Left ventricle myocardium superior (tissue), 1 donor: ENCODE data around the gene PRKAR2B. TPM values are rescaled to one million over a fixed set of nuclear protein-coding genes. Genes with fewer than 3 reads are reported as not detected.
"Not testable (repeated sequence)": the region's sequence is repeated elsewhere in the genome, so short reads cannot be mapped to it uniquely, and the experiment has no call there.

ENCODE experiments used
- ATAC-seq: fragments of 200-7000 bp; cut with Tn5 transposase; one replicate; pipeline ENCODE4 v1.9.1; 2020; ENCODE audit warnings: mild to moderate bottlenecking, moderate library complexity
- DNase-seq: peaks from one replicate; pipeline ENCODE4 v3.0.0-alpha.2; 2020
- intact Hi-C: fragments of 100-400 bp; cut with micrococcal nuclease; formaldehyde crosslinking; loops from one replicate; pipeline ENCODE4 v1.11.0; 2022
- total RNA-seq: library from RNA; stranded (reverse); fragmentation: NEBNext Ultra II Directional; extraction: Animal tissue kit (Norgen Biotek cat#: 25700); gene quantifications from one replicate; pipeline ENCODE4 v1.2.1, GENCODE V29; 2021
- donor health status: DM: no; HTN: yes; CAD: no; lungs with severe emphysema.

The PRKAR2B gene
- total RNA-seq, 1 donor from 2014 or later = 24.2 TPM

GRCh38 chr7:107145067-107145838 lies 100.7 kb downstream of the PRKAR2B start:
- ATAC-seq (no peak), DNase-seq (no peak)
- intact Hi-C loops = no loop called here

GRCh38 chr7:107147464-107148393 lies 103.2 kb downstream of the PRKAR2B start:
- no peak for DNase-seq
- ATAC-seq = peak; percentile 65
- intact Hi-C loops = no loop called here

DNA sequence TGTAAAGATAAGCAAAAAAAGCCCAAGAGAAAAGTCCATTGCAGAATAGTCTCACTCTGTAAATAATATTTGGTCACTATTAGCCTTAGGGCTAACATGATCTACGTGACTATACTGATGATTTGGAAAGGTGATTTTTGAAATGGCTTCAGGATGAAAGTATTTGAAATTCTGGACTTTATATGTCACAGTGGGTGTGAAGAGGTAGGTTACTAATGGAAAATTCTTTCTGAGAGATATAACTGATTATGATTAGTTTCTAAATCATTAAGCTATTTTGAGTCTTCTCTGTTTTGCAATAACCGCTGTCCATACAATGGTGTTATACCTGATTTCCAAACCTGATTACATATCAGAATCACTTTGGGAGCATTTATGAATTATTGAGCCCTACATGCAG lies 104.2 kb downstream of the PRKAR2B start:
- intact Hi-C loops = no loop called here
- ATAC-seq (no peak), DNase-seq (no peak)

- ATAC-seq (no peak), DNase-seq (no peak)
- intact Hi-C loops = loop anchor here (1.0 to 2.0 kb wide), 2 partner anchors 203 to 357 kb away; no protein-coding TSS in a partner anchor
Observed at GRCh38 chr7:107149863-107150262, 105.4 kb downstream of the PRKAR2B start.

DNA sequence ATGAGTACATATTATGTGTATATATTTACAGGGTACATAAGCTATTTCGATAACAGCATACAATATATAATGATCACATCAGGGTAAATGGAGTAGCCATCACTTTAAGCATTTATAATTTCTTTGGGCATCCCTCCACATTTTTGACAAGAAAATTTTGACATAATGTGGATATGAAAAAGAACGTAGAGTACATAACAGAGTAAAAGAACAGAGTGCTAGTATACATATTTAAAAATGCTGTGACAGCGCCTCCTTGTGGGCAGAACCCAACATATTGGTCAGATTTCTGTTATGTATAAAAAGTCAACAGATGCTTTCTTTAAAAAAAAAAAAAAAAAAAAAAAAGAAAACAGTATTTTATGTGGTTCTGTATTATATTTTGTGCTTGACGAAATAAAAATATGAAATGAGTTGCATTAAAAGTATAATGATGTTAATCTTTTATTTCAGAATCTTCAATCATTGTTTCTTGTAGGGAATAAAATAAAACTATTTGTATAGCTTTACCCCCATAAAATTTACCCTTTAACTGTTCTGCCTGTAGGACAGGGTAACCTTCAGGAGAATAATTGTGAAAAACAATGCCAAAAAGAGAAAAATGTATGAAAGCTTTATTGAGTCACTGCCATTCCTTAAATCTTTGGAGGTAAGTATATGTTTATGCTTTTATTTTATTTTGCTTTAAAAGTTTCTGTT lies 106.0 kb downstream of the PRKAR2B start:
- intact Hi-C loops = loop anchor here (1.0 to 2.0 kb wide), 2 partner anchors 203 to 358 kb away; no protein-coding TSS in a partner anchor

DNA sequence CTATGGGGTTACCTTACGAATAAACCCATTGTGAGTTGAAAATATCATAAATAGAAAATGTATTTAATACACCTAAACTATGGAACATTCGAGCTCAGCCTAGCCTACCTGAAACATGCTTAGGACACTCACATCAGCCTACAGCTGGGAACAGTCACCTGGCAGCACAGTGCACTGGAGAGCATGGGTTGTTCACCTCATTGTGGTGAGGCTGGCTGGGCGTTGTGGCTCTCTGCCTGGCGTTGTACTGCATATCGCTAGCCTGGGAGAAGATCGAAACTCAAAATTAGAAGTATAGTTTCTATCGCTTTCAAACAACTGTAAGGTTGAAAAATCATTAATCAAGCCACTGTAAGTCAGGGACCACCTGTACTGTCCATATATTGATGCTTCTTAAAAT lies 107.0 kb downstream of the PRKAR2B start:
- no peak for DNase-seq
- intact Hi-C loops = loop anchor here (2.0 kb wide), 1 partner anchor 359 kb away; no protein-coding TSS in a partner anchor
- no peak for ATAC-seq

More for the DNA sequence above, 106.0 kb downstream of the PRKAR2B start:
- DNase-seq = peak; percentile 75
- peak; percentile 67 for ATAC-seq

DNA sequence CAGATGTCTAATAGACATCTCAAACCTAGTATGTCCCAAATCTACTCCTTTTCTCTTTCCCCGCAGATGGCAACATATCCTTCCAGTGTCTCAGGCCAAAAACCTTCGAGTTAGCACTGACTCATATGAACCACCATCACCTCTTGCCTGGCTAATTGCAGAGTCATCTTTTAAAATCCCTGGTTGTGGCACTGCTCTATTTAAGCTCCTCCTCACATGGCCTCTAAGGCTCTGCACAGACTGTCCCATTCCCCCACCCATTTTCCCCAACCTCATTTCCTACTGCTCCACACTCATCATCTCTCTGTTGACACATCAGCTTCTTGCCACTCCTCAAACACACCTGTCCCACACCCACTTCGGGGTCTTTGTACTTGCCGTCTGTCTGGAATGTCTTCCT lies 107.5 kb downstream of the PRKAR2B start:
- ATAC-seq (no peak), DNase-seq (no peak)
- intact Hi-C loops = no loop called here

- ATAC-seq (no peak), DNase-seq (no peak)
- intact Hi-C loops = no loop called here
Observed at GRCh38 chr7:107154826-107155225, 110.3 kb downstream of the PRKAR2B start.

GRCh38 chr7:107155726-107156125 lies 111.2 kb downstream of the PRKAR2B start:
- ATAC-seq, DNase-seq, intact Hi-C loops: not testable (repeated sequence)

GRCh38 chr7:107157091-107157490 lies 112.6 kb downstream of the PRKAR2B start:
- DNase-seq = no peak
- intact Hi-C loops = no loop called here
- ATAC-seq = no peak

DNA sequence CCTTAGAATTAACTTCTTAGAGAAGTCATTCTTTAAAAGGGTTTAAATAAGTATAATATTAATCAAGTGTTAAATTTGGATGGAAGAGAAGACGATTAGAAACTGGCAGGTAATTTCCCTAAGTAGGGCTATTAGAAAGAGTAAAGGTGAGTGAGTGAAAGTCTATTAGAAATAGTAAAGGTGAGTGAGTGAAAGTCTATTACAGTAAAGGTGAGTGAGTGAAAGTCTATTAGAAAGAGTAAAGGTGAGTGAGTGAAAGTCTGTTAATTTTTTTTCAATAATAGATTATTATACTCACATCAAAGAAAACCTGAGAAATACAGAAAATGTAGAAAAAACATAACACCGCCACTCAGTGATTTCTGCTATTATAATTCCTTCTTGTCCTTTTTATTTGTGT lies 113.5 kb downstream of the PRKAR2B start:
- DNase-seq = no peak
- ATAC-seq = no peak
- intact Hi-C loops = no loop called here

GRCh38 chr7:107160389-107160788 lies 115.9 kb downstream of the PRKAR2B start:
- intact Hi-C loops = no loop called here
- DNase-seq (no peak), ATAC-seq (no peak)

DNA sequence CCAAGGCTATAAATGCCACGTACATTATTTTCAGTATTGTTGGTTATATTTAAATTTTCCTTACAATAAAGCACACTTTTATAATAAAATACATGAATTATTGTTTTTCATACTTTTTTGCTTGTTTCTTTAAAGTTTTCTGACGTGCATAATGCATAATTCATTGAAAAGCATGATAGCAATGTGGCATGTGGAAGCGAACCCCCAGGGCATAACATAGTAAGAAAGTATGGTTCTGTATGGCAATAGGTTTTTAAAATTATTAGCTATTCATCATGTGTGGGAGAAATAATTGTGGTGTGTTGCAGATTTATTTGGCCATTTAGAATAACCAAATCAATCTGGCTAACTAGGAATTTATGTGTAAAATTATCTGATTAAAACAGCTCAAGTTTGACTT lies 116.9 kb downstream of the PRKAR2B start:
- intact Hi-C loops = no loop called here
- no peak for ATAC-seq
- DNase-seq = no peak

- intact Hi-C loops = no loop called here
- ATAC-seq = no peak
- DNase-seq = no peak
Observed at GRCh38 chr7:107162475-107162874, 118.0 kb downstream of the PRKAR2B start.

GRCh38 chr7:107164092-107164491 lies 119.6 kb downstream of the PRKAR2B start:
- intact Hi-C loops = no loop called here
- DNase-seq (no peak), ATAC-seq (no peak)

DNA sequence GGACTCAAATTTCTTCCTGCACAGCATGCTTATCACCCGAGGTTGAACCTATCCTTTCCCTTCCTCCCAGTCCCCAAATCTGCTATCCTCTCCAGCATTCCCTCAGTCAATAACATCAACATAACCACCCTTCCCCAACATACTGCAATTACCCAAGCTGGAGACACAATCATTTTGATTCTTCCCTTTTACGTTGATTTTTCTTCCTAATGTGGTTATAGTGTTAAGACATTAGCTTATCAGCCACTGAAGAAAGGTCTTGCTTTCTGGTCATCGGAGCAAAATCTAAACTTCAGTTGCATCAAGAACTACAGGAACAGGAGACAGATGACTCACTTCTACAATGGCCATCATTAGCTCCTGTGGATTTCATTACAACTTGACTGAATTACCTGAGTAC lies 120.8 kb downstream of the PRKAR2B start:
- intact Hi-C loops = no loop called here
- no peak for DNase-seq
- no peak for ATAC-seq

- ATAC-seq (no peak), DNase-seq (no peak)
- intact Hi-C loops = no loop called here
Observed at GRCh38 chr7:107166736-107167426, 122.4 kb downstream of the PRKAR2B start.

DNA sequence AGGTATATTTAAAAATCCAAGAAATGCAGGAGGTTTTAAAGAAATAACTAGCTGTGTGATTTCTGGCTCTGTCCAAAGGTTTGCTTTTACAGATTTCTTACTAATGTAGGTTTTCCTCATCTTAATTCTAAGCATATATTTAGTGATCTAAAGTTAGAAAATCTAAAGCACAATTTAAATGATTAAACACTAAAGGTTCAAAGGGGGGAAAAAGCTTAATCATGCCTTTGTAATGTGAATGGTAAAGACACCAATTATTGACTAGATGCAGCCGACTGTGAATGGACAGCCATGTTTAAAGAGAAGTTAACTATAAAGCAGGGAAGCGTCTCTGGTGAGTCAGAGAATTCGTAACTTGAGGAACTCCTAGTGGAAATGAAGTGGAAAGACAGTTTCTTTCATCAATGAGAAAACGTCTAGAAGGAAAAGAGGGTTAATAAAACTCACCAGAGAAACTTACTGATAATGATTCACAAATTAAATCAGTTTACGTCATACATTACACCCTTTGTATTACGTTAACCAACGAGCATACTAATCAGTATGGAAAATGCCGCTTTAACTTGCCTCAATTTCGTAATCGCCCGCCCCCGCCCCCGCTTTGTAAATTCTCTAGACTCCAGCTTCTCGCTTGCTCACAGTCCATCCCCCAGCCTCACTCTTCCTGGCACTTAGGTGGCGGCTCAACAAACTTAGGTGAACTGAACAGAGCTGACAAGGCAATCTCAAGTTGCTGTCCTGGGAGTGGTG lies 123.2 kb downstream of the PRKAR2B start:
- DNase-seq (no peak), ATAC-seq (peak; percentile 7)
- intact Hi-C loops = no loop called here
